Ovary (tissue), 9 donors: ENCODE data around the gene RSAD2. TPM values are rescaled to one million over a fixed set of nuclear protein-coding genes. Genes with fewer than 3 reads are reported as not detected.

Source experiments
- DNase-seq, 5 donors: peaks; one replicate each; pipeline ENCODE4 v3.0.0-alpha.2; 2019 to 2020
- H3K27ac ChIP-seq, 2 donors: fragments of 200-600 bp; one replicate each; pipeline versions ENCODE4 v1.5.1 to v1.8.0; 2019 to 2022
- H3K27me3 ChIP-seq: fragments of 200-600 bp; one replicate; pipeline ENCODE4 v1.8.0; 2022
- H3K36me3 ChIP-seq: fragments of 200-600 bp; sonication (generic); one replicate; pipeline ENCODE4 v1.5.1; 2019
- H3K4me1 ChIP-seq: one replicate; pipeline ENCODE4 v1.8.1; 2013; ENCODE audit warnings: mild to moderate bottlenecking, moderate library complexity; ENCODE audit not compliant: insufficient read depth
- H3K4me3 ChIP-seq: fragments of 200-600 bp; sonication (generic); one replicate; pipeline ENCODE4 v1.5.1; 2017
- H3K9me3 ChIP-seq, 2 donors: fragments of 200-600 bp in 1 of 2; sonication (generic) in 1 of 2; one replicate each; pipeline versions ENCODE4 v1.5.1 to v1.8.1; 2013 to 2019; ENCODE audit warnings: mild to moderate bottlenecking in 1 of 2, moderate library complexity in 1 of 2
- CTCF ChIP-seq, 3 donors: fragments of 450-650 bp in 2 of 3; fragments of 200-600 bp in 1 of 3; IDR thresholded peaks; one replicate each; pipeline versions ENCODE4 v1.5.1 to v1.8.0; 2016 to 2022; ENCODE audit warnings: antibody characterized with exemption in 3 of 3, mild to moderate bottlenecking in 1 of 3
- EP300 ChIP-seq: sonication (generic); formaldehyde crosslinking; IDR thresholded peaks from one replicate; pipeline ENCODE4 v1.6.1; 2017; ENCODE audit warnings: antibody characterized with exemption
- POLR2A ChIP-seq: fragments of 450-650 bp; IDR thresholded peaks from one replicate; pipeline ENCODE4 v1.6.1; 2017; ENCODE audit warnings: antibody characterized with exemption, mild to moderate bottlenecking, moderate library complexity
- WGBS, 3 donors: extraction: QIAGEN DNeasy Blood & Tissue Kit in 1 of 3; methylation state at CpG; one replicate each; pipeline versions ENCODE4 v1.1.5 to v1.1.7; 2013 to 2017; 5-methylcytosine and 5-hydroxymethylcytosine counted together
- intact Hi-C, 4 donors: fragments of 100-400 bp; cut with DNase I; formaldehyde crosslinking; loops; one replicate each; pipeline versions ENCODE4 v1.11.0 to v1.15.1; 2022 to 2023
- polyA plus RNA-seq, 2 donors: library from polyadenylated mRNA; stranded (reverse); fragments of 200-250 nt in 1 of 2; fragments of 350-450 nt in 1 of 2; fragmentation: Illumina TruSeq in 1 of 2; extraction: RNeasy Lipid Tissue Mini Kit (QIAGEN cat#74804) in 1 of 2; gene quantifications; one replicate each; pipeline ENCODE4 v1.2.3, GENCODE V29; 2013 to 2014
- total RNA-seq, 7 donors: library from RNA; depleted of rRNA in 2 of 7; stranded (reverse); fragments of >200 nt in 2 of 7; fragmentation: NEBNext Ultra II Directional in 3 of 7; extraction: Animal tissue kit (Norgen Biotek cat#: 25700) in 3 of 7; gene quantifications; one replicate each; pipeline versions ENCODE4 v1.1.0 to v1.2.4, GENCODE V29; 2016 to 2023
- donor health status: DM: no; HTN: no; CAD: no; lungs with moderate emphysema.
- donor health status: DM: no; HTN: no; CAD: no.
- donor health status: Bipolar disorder and iron deficiency.
- donor health status: DM: yes; HTN: yes; CAD: no.
- donor health status: DM: no; HTN: no; CAD: no.
- donor health status: DM: yes; HTN: yes; CAD: no.

RSAD2 gene
- total and polyA plus RNA-seq, 9 donors, result 1.9 to 11.1 (median 4.7) TPM

GRCh38 chr2:6906165-6906741 lies 28.7 kb downstream of the RSAD2 start:
- no peaks in the 10 kb centered on the region for H3K4me1 ChIP-seq
- WGBS, 3 donors, result 52 to 72% (median 60%) methylated on average over 1 of the region's 1 CpG
- no peaks in the 10 kb centered on the region for H3K27me3 ChIP-seq
- no peak overlapping the region for H3K4me3 ChIP-seq
- DNase-seq, result no peak
- no peaks in the 10 kb centered on the region for H3K36me3 ChIP-seq
- intact Hi-C loops, result no loop called here
- no peak overlapping the region for H3K27ac ChIP-seq
- no peaks in the 10 kb centered on the region for H3K9me3 ChIP-seq
- TF ChIP-seq CTCF (IDR thresholded peaks at IDR 0.05) (no peak), EP300 (no peak), POLR2A (no peak)

GRCh38 chr2:6908291-6908690 lies 30.7 kb downstream of the RSAD2 start:
- Histone ChIP-seq H3K27ac (no peak overlapping the region), H3K4me1 (no peaks in the 10 kb centered on the region), H3K4me3 (no peak overlapping the region), H3K9me3 (no peaks in the 10 kb centered on the region), H3K36me3 (no peaks in the 10 kb centered on the region), H3K27me3 (no peaks in the 10 kb centered on the region)
- no peak for DNase-seq
- 88 to 92% (median 90%) methylated on average over 2 of the region's 2 CpGs for WGBS, 3 donors
- TF ChIP-seq POLR2A (no peak), CTCF (IDR thresholded peaks at IDR 0.05) (no peak), EP300 (no peak)
- intact Hi-C loops, result no loop called here

- H3K27me3 ChIP-seq, result no peaks in the 10 kb centered on the region
- H3K4me3 ChIP-seq, result no peak overlapping the region
- H3K9me3 ChIP-seq, result no peaks in the 10 kb centered on the region
- H3K4me1 ChIP-seq, result no peaks in the 10 kb centered on the region
- no peak for DNase-seq
- WGBS, 3 donors, result 79 to 87% (median 82%) methylated on average over 8 of the region's 8 CpGs
- TF ChIP-seq CTCF (IDR thresholded peaks at IDR 0.05) (no peak), EP300 (no peak)
- no peaks in the 10 kb centered on the region for H3K36me3 ChIP-seq
- intact Hi-C loops, result loop anchor here in 1 of 4 donors (10.0 kb wide), 1 partner anchor 125 kb away; no protein-coding TSS in a partner anchor
- H3K27ac ChIP-seq, result no peak overlapping the region
These were observed 32.1 kb downstream of the RSAD2 start for GRCh38 chr2:6909431-6910385.

GRCh38 chr2:6911721-6912120 lies 34.1 kb downstream of the RSAD2 start:
- Histone ChIP-seq H3K36me3 (no peaks in the 10 kb centered on the region), H3K27me3 (no peaks in the 10 kb centered on the region), H3K9me3 (no peaks in the 10 kb centered on the region), H3K27ac (no peak overlapping the region), H3K4me3 (no peak overlapping the region), H3K4me1 (no peaks in the 10 kb centered on the region)
- TF ChIP-seq POLR2A (no peak), EP300 (no peak), CTCF (IDR thresholded peaks at IDR 0.05) (no peak)
- no peak for DNase-seq
- intact Hi-C loops, result loop anchor here in 1 of 4 donors (10.0 kb wide), 1 partner anchor 123 kb away; no protein-coding TSS in a partner anchor
